HG03135 (cell line): Measurements from ENCODE around the gene CFAP53.
"Not testable (repeated sequence)": the region's sequence is repeated elsewhere in the genome, so short reads cannot be mapped to it uniquely, and the experiment has no call there.

ENCODE experiments used
- ATAC-seq: cut with Tn5 transposase; IDR thresholded peaks from one replicate; pipeline ENCODE4 v1.9.1; 2021; ENCODE audit warnings: mild to moderate bottlenecking, moderate library complexity; ENCODE audit not compliant: unreplicated experiment

Gene CFAP53

GRCh38 chr18:50266248-50266704 is at the start of gene CFAP53:
Gene CFAP53 (minus strand): TSS chr18:50266495. CDS start chr18:50266404, 91 bp downstream.
- ATAC-seq, result peak; percentile 83

- ATAC-seq, result peak; percentile 69
Observed at GRCh38 chr18:50315100-50315871, 49.0 kb upstream of the CFAP53 start.

GRCh38 chr18:50313873-50314460 is 47.7 kb upstream of the CFAP53 start:
- ATAC-seq, result no peak

- peak; percentile 10 for ATAC-seq
Observed at GRCh38 chr18:50313031-50313607, 46.8 kb upstream of the CFAP53 start.

- peak; percentile 73 for ATAC-seq
Observed at GRCh38 chr18:50312296-50313030, 46.2 kb upstream of the CFAP53 start.

- ATAC-seq, result no peak
Observed at GRCh38 chr18:50311650-50312049, 45.4 kb upstream of the CFAP53 start.

- no peak for ATAC-seq
Observed at GRCh38 chr18:50310080-50310479, 43.8 kb upstream of the CFAP53 start.

GRCh38 chr18:50308851-50309250 is 42.6 kb upstream of the CFAP53 start:
- ATAC-seq, result not testable (repeated sequence)

GRCh38 chr18:50307738-50308470 is 41.6 kb upstream of the CFAP53 start:
- ATAC-seq, result peak; percentile 95

GRCh38 chr18:50307400-50307737 is 41.1 kb upstream of the CFAP53 start:
- ATAC-seq, result peak; percentile 7

- no peak for ATAC-seq
Observed at GRCh38 chr18:50306944-50307343, 40.6 kb upstream of the CFAP53 start.

GRCh38 chr18:50301074-50301473 is 34.8 kb upstream of the CFAP53 start:
- no peak for ATAC-seq

- ATAC-seq, result no peak
Observed at GRCh38 chr18:50299626-50300388, 33.5 kb upstream of the CFAP53 start.

- no peak for ATAC-seq
Observed at GRCh38 chr18:50298443-50299284, 32.4 kb upstream of the CFAP53 start.

- ATAC-seq, result peak; percentile 99
Observed at GRCh38 chr18:50297621-50298442, 31.5 kb upstream of the CFAP53 start.

- ATAC-seq, result no peak
Observed at GRCh38 chr18:50293039-50293438, 26.7 kb upstream of the CFAP53 start.

- ATAC-seq, result no peak
Observed at GRCh38 chr18:50289108-50289443, 22.8 kb upstream of the CFAP53 start.

- ATAC-seq, result not testable (repeated sequence)
Observed at GRCh38 chr18:50288348-50289107, 22.2 kb upstream of the CFAP53 start.
